Neural cell (in vitro differentiated cells): Measurements from ENCODE around the gene REM2. TPM values are rescaled to one million over a fixed set of nuclear protein-coding genes. Genes with fewer than 3 reads are reported as not detected.

Experiments used
- H2AFZ ChIP-seq: fragments of 200-600, 300-800 bp; sonication (generic), shearing (Covaris generic); 2 replicates; pipeline ENCODE4 v1.6.0; 2014; ENCODE audit warnings: low read depth, mild to moderate bottlenecking, antibody characterized with exemption, low read length, moderate library complexity
- H3F3A ChIP-seq: fragments of 200-600 bp; shearing (Covaris generic); 2 replicates; pipeline ENCODE4 v1.6.1; 2016; ENCODE audit warnings: mild to moderate bottlenecking, moderate library complexity, mixed read lengths, antibody characterized with exemption, low read length; ENCODE audit not compliant: insufficient read depth, poor library complexity, severe bottlenecking
- H3K27ac ChIP-seq: fragments of 200-600, 300-800 bp; sonication (generic), shearing (Covaris generic); 2 replicates; pipeline ENCODE4 v1.5.1; 2014; ENCODE audit warnings: mild to moderate bottlenecking, low read length, moderate library complexity
- H3K27me3 ChIP-seq: fragments of 300-800, 200-600 bp; sonication (generic), shearing (Covaris generic); 2 replicates; pipeline ENCODE4 v1.6.0; 2014; ENCODE audit warnings: mild to moderate bottlenecking, low read depth, low read length, moderate library complexity; ENCODE audit not compliant: insufficient read depth
- H3K36me3 ChIP-seq: fragments of 300-800, 200-600 bp; sonication (generic), shearing (Covaris generic); 2 replicates; pipeline ENCODE4 v1.5.1; 2014; ENCODE audit warnings: mild to moderate bottlenecking, antibody characterized with exemption, low read length, moderate library complexity; ENCODE audit not compliant: insufficient read depth
- H3K4me2 ChIP-seq: fragments of 300-800, 200-600 bp; sonication (generic), shearing (Covaris generic); 2 replicates; pipeline ENCODE4 v1.6.0; 2014; ENCODE audit warnings: mild to moderate bottlenecking, low read length
- H3K4me3 ChIP-seq: fragments of 300-800, 200-600 bp; sonication (generic), shearing (Covaris generic); 2 replicates; pipeline ENCODE4 v1.5.1; 2014; ENCODE audit warnings: mild to moderate bottlenecking, low read length, moderate library complexity
- H3K79me2 ChIP-seq: fragments of 200-600 bp; shearing (Covaris generic); replicated peaks from 2 replicates; pipeline ENCODE4 v1.6.0; 2014; ENCODE audit warnings: mild to moderate bottlenecking, low read length, moderate library complexity; ENCODE audit not compliant: insufficient read depth
- H3K9ac ChIP-seq: fragments of 300-800, 200-600 bp; sonication (generic), shearing (Covaris generic); 2 replicates; pipeline ENCODE4 v1.6.1; 2016; ENCODE audit warnings: mild to moderate bottlenecking, low read length, mixed read lengths
- H3K9me2 ChIP-seq: fragments of 200-600 bp; shearing (Covaris generic); 2 replicates; pipeline ENCODE4 v1.6.1; 2016; ENCODE audit warnings: mild to moderate bottlenecking, low read length, mixed read lengths; ENCODE audit not compliant: insufficient read depth
- H3K9me3 ChIP-seq: fragments of 200-600, 300-800 bp; sonication (generic), shearing (Covaris generic); 2 replicates; pipeline ENCODE4 v1.6.1; 2016; ENCODE audit warnings: mild to moderate bottlenecking, mixed run types, low read length, moderate library complexity, mixed read lengths
- H4K20me1 ChIP-seq: fragments of 200-600 bp; shearing (Covaris generic); 2 replicates; pipeline ENCODE4 v1.6.1; 2016; ENCODE audit warnings: mild to moderate bottlenecking, mixed run types; ENCODE audit not compliant: insufficient read depth
- EP300 ChIP-seq: fragments of 450-650 bp; conservative IDR thresholded peaks from 2 replicates; pipeline ENCODE4 v1.6.1; 2014; ENCODE audit warnings: antibody characterized with exemption, mild to moderate bottlenecking, moderate library complexity; ENCODE audit not compliant: poor library complexity, severe bottlenecking
- EZH2 ChIP-seq: fragments of 200-600, 300-800 bp; shearing (Covaris generic), sonication (generic); IDR thresholded peaks from 2 replicates; pipeline ENCODE4 v1.6.1; 2014; ENCODE audit warnings: antibody characterized with exemption, low read length, borderline replicate concordance, mild to moderate bottlenecking; ENCODE audit not compliant: insufficient read depth, poor library complexity, severe bottlenecking
- MXI1 ChIP-seq: fragments of 450-650 bp; conservative IDR thresholded peaks from 2 replicates; pipeline ENCODE4 v1.6.1; 2014; ENCODE audit warnings: antibody characterized with exemption, mild to moderate bottlenecking; ENCODE audit not compliant: poor library complexity, severe bottlenecking
- POLR2AphosphoS5 ChIP-seq: IDR thresholded peaks from 2 replicates; pipeline ENCODE4 v1.6.1; 2012
- RAD21 ChIP-seq: fragments of 450-650 bp; conservative IDR thresholded peaks from 2 replicates; pipeline ENCODE4 v1.6.1; 2014; ENCODE audit warnings: antibody characterized with exemption, mild to moderate bottlenecking, moderate library complexity
- SMC3 ChIP-seq: fragments of 450-650 bp; conservative IDR thresholded peaks from 2 replicates; pipeline ENCODE4 v1.6.1; 2014; ENCODE audit warnings: antibody characterized with exemption, mild to moderate bottlenecking, moderate library complexity; ENCODE audit not compliant: poor library complexity
- polyA plus RNA-seq: library from polyadenylated mRNA; depleted of rRNA; stranded (reverse); fragments of >200 nt; gene quantifications from 2 replicates; pipeline ENCODE4 v1.2.3, GENCODE V29; 2014
- TF ChIP-seq, protein P1 (sequence below): fragments of 450-650 bp; IDR thresholded peaks from 2 replicates; pipeline ENCODE4 v1.5.1; 2014; ENCODE audit warnings: antibody characterized with exemption, mild to moderate bottlenecking, moderate library complexity; ENCODE audit not compliant: poor library complexity, severe bottlenecking
- TF ChIP-seq, protein P2 (sequence below): IDR thresholded peaks from 2 replicates; pipeline ENCODE4 v1.6.1; 2012; ENCODE audit warnings: borderline replicate concordance

Gene REM2
- polyA plus RNA-seq, 1 donor from 2014 or later = 28.6 TPM

DNA sequence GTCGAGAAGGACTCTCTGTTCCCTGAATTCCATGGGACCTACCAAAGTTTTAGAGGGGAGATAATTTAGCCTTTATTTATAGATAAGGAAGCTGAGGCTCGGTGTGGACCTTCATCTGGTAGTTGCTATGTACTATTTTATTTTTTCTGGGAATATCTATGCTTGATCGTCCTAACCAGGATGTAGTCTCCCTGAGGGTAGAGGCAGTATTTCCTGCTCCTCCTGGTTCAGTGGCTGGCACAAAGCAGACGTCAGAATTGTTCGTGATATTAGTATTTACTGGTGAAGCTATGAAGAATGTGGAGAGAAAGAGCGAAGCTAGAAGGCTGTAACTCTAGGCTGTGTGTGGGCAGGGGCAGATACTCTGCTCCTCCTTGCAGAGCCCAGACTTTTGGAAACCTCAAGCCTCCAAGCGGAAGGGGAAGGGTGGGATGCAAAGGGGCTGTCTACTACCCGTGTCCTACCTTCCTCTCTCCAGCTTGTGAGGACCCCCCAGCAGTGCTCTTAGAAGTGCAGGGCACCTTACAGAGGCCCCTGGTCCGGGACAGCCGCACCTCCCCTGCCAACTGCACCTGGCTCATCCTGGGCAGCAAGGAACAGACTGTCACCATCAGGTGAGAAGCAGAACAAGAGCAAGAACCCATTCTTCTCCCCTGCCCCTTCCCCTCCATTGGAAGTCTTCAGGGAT lies 10.0 kb upstream of the REM2 start:
- Histone ChIP-seq H3K4me3 (no peak overlapping the region), H3F3A (no peaks in the 10 kb centered on the region), H4K20me1 (no peaks in the 10 kb centered on the region), H3K9ac (no peak overlapping the region), H3K36me3 (no peaks in the 10 kb centered on the region), H3K9me2 (no peaks in the 10 kb centered on the region), H3K9me3 (no peaks in the 10 kb centered on the region), H2AFZ (no peak overlapping the region), H3K27ac (no peak overlapping the region), H3K27me3 (peaks cover 16% of the 10 kb centered on the region), H3K4me2 (no peak overlapping the region), H3K79me2 (no peaks in the 10 kb centered on the region)
- TF ChIP-seq RAD21 = no peak
- TF ChIP-seq, protein P1, sequence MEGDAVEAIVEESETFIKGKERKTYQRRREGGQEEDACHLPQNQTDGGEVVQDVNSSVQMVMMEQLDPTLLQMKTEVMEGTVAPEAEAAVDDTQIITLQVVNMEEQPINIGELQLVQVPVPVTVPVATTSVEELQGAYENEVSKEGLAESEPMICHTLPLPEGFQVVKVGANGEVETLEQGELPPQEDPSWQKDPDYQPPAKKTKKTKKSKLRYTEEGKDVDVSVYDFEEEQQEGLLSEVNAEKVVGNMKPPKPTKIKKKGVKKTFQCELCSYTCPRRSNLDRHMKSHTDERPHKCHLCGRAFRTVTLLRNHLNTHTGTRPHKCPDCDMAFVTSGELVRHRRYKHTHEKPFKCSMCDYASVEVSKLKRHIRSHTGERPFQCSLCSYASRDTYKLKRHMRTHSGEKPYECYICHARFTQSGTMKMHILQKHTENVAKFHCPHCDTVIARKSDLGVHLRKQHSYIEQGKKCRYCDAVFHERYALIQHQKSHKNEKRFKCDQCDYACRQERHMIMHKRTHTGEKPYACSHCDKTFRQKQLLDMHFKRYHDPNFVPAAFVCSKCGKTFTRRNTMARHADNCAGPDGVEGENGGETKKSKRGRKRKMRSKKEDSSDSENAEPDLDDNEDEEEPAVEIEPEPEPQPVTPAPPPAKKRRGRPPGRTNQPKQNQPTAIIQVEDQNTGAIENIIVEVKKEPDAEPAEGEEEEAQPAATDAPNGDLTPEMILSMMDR = peak; percentile 0

DNA sequence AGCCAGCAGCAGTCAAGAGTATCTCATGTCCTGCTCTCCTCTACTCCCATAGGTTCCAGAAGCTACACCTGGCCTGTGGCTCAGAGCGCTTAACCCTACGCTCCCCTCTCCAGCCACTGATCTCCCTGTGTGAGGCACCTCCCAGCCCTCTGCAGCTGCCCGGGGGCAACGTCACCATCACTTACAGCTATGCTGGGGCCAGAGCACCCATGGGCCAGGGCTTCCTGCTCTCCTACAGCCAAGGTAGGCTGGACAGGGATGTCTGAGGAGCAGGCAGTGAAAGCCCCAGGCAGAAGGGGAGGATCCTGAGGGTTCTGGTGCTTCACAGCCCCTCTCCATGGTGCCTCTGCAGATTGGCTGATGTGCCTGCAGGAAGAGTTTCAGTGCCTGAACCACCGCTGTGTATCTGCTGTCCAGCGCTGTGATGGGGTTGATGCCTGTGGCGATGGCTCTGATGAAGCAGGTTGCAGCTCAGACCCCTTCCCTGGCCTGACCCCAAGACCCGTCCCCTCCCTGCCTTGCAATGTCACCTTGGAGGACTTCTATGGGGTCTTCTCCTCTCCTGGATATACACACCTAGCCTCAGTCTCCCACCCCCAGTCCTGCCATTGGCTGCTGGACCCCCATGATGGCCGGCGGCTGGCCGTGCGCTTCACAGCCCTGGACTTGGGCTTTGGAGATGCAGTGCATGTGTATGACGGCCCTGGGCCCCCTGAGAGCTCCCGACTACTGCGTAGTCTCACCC lies 7.8 kb upstream of the REM2 start:
- no peak overlapping the region for H3K27ac ChIP-seq
- no peak overlapping the region for H3K9ac ChIP-seq
- H4K20me1 ChIP-seq = no peaks in the 10 kb centered on the region
- no peak for TF ChIP-seq EZH2
- H3K9me3 ChIP-seq = no peaks in the 10 kb centered on the region
- H3K4me2 ChIP-seq = no peak overlapping the region
- no peaks in the 10 kb centered on the region for H3F3A ChIP-seq
- no peak overlapping the region for H3K4me3 ChIP-seq
- H3K27me3 ChIP-seq = peaks cover 16% of the 10 kb centered on the region
- no peaks in the 10 kb centered on the region for H3K9me2 ChIP-seq
- H3K36me3 ChIP-seq = no peaks in the 10 kb centered on the region
- H3K79me2 ChIP-seq = no peaks in the 10 kb centered on the region
- H2AFZ ChIP-seq = no peak overlapping the region

DNA sequence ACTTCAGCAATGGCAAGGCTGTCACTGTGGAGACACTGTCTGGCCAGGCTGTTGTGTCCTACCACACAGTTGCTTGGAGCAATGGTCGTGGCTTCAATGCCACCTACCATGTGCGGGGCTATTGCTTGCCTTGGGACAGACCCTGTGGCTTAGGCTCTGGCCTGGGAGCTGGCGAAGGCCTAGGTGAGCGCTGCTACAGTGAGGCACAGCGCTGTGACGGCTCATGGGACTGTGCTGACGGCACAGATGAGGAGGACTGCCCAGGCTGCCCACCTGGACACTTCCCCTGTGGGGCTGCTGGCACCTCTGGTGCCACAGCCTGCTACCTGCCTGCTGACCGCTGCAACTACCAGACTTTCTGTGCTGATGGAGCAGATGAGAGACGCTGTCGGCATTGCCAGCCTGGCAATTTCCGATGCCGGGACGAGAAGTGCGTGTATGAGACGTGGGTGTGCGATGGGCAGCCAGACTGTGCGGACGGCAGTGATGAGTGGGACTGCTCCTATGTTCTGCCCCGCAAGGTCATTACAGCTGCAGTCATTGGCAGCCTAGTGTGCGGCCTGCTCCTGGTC lies 7.2 kb upstream of the REM2 start:
- no peak overlapping the region for H3K9ac ChIP-seq
- no peaks in the 10 kb centered on the region for H3K9me3 ChIP-seq
- no peak overlapping the region for H3K4me3 ChIP-seq
- no peak overlapping the region for H2AFZ ChIP-seq
- H3K79me2 ChIP-seq = no peaks in the 10 kb centered on the region
- no peak overlapping the region for H3K27ac ChIP-seq
- no peaks in the 10 kb centered on the region for H3F3A ChIP-seq
- H3K36me3 ChIP-seq = no peaks in the 10 kb centered on the region
- no peaks in the 10 kb centered on the region for H3K9me2 ChIP-seq
- no peaks in the 10 kb centered on the region for H4K20me1 ChIP-seq
- TF ChIP-seq EZH2 (no peak), RAD21 (no peak), SMC3 (no peak), MXI1 (no peak), POLR2AphosphoS5 (no peak), EP300 (no peak)
- TF ChIP-seq, protein P2, sequence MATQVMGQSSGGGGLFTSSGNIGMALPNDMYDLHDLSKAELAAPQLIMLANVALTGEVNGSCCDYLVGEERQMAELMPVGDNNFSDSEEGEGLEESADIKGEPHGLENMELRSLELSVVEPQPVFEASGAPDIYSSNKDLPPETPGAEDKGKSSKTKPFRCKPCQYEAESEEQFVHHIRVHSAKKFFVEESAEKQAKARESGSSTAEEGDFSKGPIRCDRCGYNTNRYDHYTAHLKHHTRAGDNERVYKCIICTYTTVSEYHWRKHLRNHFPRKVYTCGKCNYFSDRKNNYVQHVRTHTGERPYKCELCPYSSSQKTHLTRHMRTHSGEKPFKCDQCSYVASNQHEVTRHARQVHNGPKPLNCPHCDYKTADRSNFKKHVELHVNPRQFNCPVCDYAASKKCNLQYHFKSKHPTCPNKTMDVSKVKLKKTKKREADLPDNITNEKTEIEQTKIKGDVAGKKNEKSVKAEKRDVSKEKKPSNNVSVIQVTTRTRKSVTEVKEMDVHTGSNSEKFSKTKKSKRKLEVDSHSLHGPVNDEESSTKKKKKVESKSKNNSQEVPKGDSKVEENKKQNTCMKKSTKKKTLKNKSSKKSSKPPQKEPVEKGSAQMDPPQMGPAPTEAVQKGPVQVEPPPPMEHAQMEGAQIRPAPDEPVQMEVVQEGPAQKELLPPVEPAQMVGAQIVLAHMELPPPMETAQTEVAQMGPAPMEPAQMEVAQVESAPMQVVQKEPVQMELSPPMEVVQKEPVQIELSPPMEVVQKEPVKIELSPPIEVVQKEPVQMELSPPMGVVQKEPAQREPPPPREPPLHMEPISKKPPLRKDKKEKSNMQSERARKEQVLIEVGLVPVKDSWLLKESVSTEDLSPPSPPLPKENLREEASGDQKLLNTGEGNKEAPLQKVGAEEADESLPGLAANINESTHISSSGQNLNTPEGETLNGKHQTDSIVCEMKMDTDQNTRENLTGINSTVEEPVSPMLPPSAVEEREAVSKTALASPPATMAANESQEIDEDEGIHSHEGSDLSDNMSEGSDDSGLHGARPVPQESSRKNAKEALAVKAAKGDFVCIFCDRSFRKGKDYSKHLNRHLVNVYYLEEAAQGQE = no peak
- TF ChIP-seq, protein P1 = no peak
- H3K27me3 ChIP-seq = peaks cover 16% of the 10 kb centered on the region
- no peak overlapping the region for H3K4me2 ChIP-seq
